ENCODE data around the gene TTC9B.

- no peak for TF ChIP-seq CTCF (IDR thresholded peaks at IDR 0.05; ENCODE audit: insufficient read depth, low read length)
- TF ChIP-seq POLR2AphosphoS5 (IDR thresholded peaks at IDR 0.05; ENCODE audit: low read depth), result no peak
- no peak for TF ChIP-seq REST (IDR thresholded peaks at IDR 0.05; ENCODE audit: insufficient replicate concordance, low read depth)
These were observed 14.3 kb upstream of the TTC9B start for GRCh38 chr19:40232479-40232878.
